GM18517 (cell line): ENCODE data around the gene SH3RF2.
A peak's percentile ranks its signal among the peaks of the same experiment; 100 is the strongest.

Source experiments
- ATAC-seq: cut with Tn5 transposase; IDR thresholded peaks from one replicate; pipeline ENCODE4 v1.9.1; 2021; ENCODE audit warnings: mild to moderate bottlenecking, moderate library complexity; ENCODE audit not compliant: unreplicated experiment

The SH3RF2 gene

GRCh38 chr5:146034605-146035004, 98.2 kb downstream of the SH3RF2 start:
- no peak for ATAC-seq

GRCh38 chr5:146039420-146039819, 103.0 kb downstream of the SH3RF2 start:
- no peak for ATAC-seq

DNA sequence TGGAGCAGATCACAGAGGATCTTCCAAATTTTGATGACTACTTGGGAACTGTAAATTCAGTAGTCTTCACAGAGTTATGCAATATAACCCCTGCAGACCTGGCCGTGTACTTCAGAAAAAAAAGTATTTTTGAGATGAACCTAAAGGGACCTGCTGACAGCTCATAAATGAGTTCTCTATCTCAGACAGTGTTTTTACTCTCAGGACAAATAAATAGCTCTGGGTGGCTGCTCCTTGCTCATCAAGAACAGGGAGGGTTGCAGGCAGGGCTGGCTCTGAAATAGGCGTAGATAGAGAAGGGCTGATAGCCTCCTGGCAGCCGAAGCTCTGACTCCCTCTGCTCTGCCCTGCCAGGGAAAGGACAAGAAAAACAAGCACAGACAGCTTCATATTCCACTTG, 104.1 kb downstream of the SH3RF2 start:
- ATAC-seq: no peak

- ATAC-seq: peak; percentile 78
These were observed 104.9 kb downstream of the SH3RF2 start for GRCh38 chr5:146041180-146041789.

- ATAC-seq: no peak
These were observed 106.4 kb downstream of the SH3RF2 start for GRCh38 chr5:146042628-146043279.

- ATAC-seq: no peak
These were observed 107.3 kb downstream of the SH3RF2 start for GRCh38 chr5:146043722-146044121.

DNA sequence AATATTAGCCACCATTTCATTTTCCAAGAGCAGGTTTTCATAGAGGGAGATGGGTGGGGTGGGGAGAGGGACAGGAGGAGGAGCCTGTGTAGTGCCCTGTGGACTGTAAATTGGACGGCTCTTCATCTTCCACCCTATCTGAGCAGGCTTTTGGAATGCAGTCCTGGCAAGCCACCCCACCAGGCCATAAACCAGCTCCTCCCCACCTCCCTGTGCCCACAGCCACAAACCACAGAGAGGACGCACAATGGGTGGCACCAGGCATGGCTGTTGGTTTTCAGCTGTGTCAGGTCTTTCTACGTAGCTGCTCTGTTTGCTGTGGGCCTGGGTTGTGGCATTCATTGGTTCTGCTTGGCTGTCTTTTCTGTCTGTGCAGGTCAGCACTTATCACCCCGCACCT, 111.0 kb downstream of the SH3RF2 start:
- no peak for ATAC-seq

GRCh38 chr5:146048994-146049703, 112.8 kb downstream of the SH3RF2 start:
- no peak for ATAC-seq

DNA sequence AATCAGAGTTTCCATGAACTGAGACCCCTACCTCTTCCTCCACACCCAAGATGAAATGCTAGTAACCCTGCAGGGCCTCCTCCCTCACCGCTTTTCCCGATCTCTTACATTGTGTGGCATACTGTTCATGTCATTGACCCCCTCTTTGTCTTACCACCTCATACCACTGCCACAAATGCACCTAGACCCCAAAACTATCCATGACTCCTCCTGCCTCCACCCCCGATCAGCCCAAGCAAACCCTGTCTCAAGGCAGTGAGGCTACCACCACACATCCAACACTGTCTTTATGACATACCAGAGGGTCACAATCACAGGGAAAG, 113.3 kb downstream of the SH3RF2 start:
- no peak for ATAC-seq

DNA sequence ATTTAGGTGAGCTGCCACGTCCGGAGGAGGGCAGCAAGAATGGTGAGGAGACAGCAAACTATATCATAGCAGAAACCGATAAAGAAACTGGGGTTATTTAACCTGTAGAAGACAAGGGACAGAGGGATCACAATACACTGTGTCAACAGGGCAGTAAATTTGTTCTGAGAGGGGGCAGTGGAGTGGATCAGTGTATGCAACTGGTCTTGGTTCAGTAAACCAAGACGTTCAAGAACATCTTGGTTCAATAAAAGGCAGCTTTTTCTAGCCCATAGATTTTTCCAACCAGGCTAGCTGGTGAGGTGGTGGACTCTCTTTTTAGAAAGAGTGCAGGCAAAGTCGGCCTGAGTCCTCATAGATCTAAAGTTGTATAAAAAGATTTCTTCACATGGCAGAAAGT, 113.7 kb downstream of the SH3RF2 start:
- no peak for ATAC-seq

- no peak for ATAC-seq
These were observed 115.3 kb downstream of the SH3RF2 start for GRCh38 chr5:146051678-146052077.

GRCh38 chr5:146052780-146053179, 116.4 kb downstream of the SH3RF2 start:
- no peak for ATAC-seq

- ATAC-seq: no peak
These were observed 119.1 kb downstream of the SH3RF2 start for GRCh38 chr5:146055432-146055831.

- no peak for ATAC-seq
These were observed 123.3 kb downstream of the SH3RF2 start for GRCh38 chr5:146059460-146060220.

DNA sequence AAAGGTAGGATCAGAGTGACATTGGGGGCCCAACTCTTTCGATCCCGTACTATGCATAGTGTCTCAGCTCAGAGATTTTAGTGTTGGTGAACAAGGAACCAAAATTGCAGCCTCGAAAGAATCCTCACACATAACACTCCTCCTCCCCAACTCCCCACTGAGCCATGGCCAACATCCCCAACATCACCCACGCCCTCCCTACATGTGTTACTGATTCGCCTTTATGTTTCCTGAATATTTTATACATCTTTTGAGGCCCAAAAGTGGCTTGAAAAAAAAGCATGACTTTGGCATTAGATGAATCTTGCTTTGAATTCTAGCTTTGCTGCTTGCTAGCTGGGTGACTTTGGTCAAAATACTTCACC, 123.8 kb downstream of the SH3RF2 start:
- no peak for ATAC-seq

DNA sequence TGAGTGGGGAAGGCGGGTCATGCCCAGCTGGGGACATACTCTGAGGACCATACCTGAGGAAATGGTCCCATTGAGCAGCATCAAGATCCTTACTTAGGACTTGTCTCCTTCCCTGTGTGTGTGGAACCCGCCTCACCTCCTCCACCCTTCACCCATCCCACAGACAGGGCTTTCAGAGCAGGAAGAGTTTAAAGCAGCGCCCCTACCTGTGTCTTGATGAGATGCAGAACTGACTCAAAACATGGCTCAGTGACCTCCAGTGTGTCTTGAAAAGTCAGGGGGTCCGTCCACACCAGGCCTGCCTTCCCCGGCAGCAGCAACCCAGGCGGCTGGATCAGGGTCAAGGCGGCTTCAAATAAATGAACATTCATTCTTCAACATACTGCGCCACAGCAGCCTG, 130.6 kb downstream of the SH3RF2 start:
- ATAC-seq: no peak

- no peak for ATAC-seq
These were observed 131.8 kb downstream of the SH3RF2 start for GRCh38 chr5:146068206-146068605.

DNA sequence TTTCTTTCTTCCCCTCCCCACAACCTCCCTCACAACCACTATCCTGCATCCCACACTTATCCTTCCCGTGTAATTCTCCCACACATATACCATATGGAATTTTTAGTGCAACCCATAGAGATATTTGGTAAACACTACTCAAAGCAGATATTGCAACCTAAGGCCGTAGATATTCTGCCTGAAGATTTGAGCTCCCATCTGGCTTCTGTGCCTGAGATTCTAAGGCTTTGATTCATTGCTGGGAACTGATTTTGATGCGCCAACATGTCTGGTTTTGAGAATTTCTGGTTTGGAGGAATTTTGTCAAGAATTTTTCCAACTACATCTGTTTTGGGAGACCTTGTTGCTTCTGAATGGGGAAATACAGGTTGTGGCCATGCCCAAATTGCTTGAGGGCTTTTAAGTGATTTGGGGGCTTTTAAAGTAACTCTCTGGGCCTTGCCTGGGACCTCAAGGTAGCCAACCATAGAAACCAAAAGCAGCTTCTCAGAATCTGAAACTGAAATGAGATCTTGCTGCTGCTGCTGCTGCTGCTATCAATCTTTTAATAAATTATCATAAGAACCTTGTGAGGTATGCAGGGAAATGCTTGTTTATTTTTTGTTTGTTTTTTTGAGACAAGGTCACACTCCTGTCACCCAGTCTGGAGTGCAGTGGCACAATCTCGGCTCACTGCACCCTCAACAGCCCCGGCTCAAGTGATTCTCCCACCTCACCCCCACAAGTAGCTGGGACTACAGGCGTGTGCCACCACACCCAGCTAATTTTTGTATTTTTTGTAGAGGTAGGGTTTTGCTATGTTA, 132.8 kb downstream of the SH3RF2 start:
- ATAC-seq: peak; percentile 74

GRCh38 chr5:146069780-146070099, 133.4 kb downstream of the SH3RF2 start:
- peak; percentile 48 for ATAC-seq

GRCh38 chr5:146070746-146071145, 134.4 kb downstream of the SH3RF2 start:
- no peak for ATAC-seq

GRCh38 chr5:146071171-146071570, 134.8 kb downstream of the SH3RF2 start:
- no peak for ATAC-seq
